ENCODE results near the gene DPEP2. TPM values are rescaled to one million over a fixed set of nuclear protein-coding genes. Genes with fewer than 3 reads are reported as not detected.
A peak's percentile ranks its signal among the peaks of the same experiment; 100 is the strongest.

The DPEP2 gene
- total and polyA plus RNA-seq, 10 of the 15 experiments (the other 5 are each of a cell fraction or from before 2014, with no cell fraction given): 0.04 to 4.0 (median 2.1) TPM

DNA sequence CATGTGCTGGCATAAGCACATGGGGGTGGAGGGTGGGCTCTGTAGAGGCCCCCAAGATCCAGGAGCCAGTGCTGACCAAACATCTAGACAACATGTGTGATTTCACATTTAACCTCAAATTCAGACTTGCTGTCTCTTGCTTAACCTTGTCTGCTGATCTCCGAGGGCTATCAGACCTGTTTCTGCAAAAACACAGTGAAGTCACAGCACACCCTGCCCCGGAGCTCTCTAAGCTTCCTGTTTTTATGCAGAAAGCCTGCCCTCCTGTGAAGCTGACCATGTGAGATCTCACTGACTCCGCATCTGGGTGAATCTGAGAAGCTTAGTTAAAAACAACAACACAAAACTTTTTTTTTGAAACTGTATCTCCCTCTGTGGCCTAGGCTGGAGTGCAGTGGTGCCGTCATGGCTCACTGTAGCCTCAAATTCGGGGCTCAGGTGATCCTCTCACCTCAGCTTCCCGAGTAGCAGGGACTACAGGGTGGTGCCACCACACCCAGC lies 6.6 kb upstream of the DPEP2 start:
- H3K4me3 ChIP-seq: no peak overlapping the region
- no TSS peak for BruUV-seq (replicated peaks)
- CTCF ChIA-PET: interaction anchor here (0.6 to 2.4 kb wide), 3 partner anchors 11 to 34 kb away, joined by 3 to 9 read pairs (median 4); no protein-coding TSS in a partner anchor
- TF ChIP-seq, protein P1, sequence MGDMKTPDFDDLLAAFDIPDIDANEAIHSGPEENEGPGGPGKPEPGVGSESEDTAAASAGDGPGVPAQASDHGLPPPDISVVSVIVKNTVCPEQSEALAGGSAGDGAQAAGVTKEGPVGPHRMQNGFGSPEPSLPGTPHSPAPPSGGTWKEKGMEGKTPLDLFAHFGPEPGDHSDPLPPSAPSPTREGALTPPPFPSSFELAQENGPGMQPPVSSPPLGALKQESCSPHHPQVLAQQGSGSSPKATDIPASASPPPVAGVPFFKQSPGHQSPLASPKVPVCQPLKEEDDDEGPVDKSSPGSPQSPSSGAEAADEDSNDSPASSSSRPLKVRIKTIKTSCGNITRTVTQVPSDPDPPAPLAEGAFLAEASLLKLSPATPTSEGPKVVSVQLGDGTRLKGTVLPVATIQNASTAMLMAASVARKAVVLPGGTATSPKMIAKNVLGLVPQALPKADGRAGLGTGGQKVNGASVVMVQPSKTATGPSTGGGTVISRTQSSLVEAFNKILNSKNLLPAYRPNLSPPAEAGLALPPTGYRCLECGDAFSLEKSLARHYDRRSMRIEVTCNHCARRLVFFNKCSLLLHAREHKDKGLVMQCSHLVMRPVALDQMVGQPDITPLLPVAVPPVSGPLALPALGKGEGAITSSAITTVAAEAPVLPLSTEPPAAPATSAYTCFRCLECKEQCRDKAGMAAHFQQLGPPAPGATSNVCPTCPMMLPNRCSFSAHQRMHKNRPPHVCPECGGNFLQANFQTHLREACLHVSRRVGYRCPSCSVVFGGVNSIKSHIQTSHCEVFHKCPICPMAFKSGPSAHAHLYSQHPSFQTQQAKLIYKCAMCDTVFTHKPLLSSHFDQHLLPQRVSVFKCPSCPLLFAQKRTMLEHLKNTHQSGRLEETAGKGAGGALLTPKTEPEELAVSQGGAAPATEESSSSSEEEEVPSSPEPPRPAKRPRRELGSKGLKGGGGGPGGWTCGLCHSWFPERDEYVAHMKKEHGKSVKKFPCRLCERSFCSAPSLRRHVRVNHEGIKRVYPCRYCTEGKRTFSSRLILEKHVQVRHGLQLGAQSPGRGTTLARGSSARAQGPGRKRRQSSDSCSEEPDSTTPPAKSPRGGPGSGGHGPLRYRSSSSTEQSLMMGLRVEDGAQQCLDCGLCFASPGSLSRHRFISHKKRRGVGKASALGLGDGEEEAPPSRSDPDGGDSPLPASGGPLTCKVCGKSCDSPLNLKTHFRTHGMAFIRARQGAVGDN (IDR thresholded peaks at IDR 0.05): no peak
- TF ChIP-seq CEBPZ (IDR thresholded peaks at IDR 0.05; ENCODE audit: low read depth, low read length) (no peak), IKZF2 (IDR thresholded peaks at IDR 0.05) (no peak), BHLHE40 (IDR thresholded peaks at IDR 0.05; ENCODE audit: borderline replicate concordance in 1 of 2, low read depth in 2 of 2, low read length in 1 of 2) (no peak), SIN3A (IDR thresholded peaks at IDR 0.05; ENCODE audit: low read depth, low read length) (no peak), FOXK2 (IDR thresholded peaks at IDR 0.05) (no peak), ESRRA (IDR thresholded peaks at IDR 0.05; ENCODE audit: low read length) (no peak), POLR2A (IDR thresholded peaks at IDR 0.05; ENCODE audit: low read depth, low read length) (no peak), E2F8 (IDR thresholded peaks at IDR 0.05; ENCODE audit: low read depth, partially characterized antibody) (no peak), BRCA1 (IDR thresholded peaks at IDR 0.05; ENCODE audit: low read depth, low read length) (no peak)

More for the DNA sequence above, 6.6 kb upstream of the DPEP2 start:
- FAIRE-seq: no peak
- no peaks in the 10 kb centered on the region for H3K9me3 ChIP-seq (replicated peaks; ENCODE audit: control insufficient read depth, insufficient read depth, low read length)
- no peaks in the 10 kb centered on the region for H3K36me3 ChIP-seq (ENCODE audit: control insufficient read depth in 2 of 2, insufficient read depth in 2 of 2, low read length in 1 of 2)
- H2AFZ ChIP-seq (ENCODE audit: control insufficient read depth, low read depth, low read length): peak overlapping the region; percentile 64
- H3K9ac ChIP-seq (ENCODE audit: control insufficient read depth, insufficient read depth, low read length): no peak overlapping the region
- in situ Hi-C loops (cut with MboI): no loop called here
- intact Hi-C loops (cut with micrococcal nuclease; ENCODE audit: unreplicated experiment): no loop called here
- no peaks in the 10 kb centered on the region for H4K20me1 ChIP-seq (ENCODE audit: control insufficient read depth, insufficient read depth)
- no peak overlapping the region for H3K27ac ChIP-seq (ENCODE audit: control insufficient read depth, insufficient read depth)
- WGBS (ENCODE audit: insufficient coverage, insufficient replicate concordance, low lambda C conversion rate, missing lambda C conversion rate): 1% methylated on average over 6 of the region's 6 CpGs
- no peaks in the 10 kb centered on the region for H3K27me3 ChIP-seq (replicated peaks in 1 of 2; ENCODE audit: control insufficient read depth in 2 of 2, insufficient read depth in 2 of 2, low read length in 1 of 2)
- RAD21 ChIA-PET (ENCODE audit: unreplicated experiment): no interaction called here
- ATAC-seq: peak; percentile 68
- no peak overlapping the region for H3K4me2 ChIP-seq (ENCODE audit: control insufficient read depth, insufficient read depth)
- SMC1A ChIA-PET (ENCODE audit: uncharacterized antibody, unreplicated experiment): interaction anchor here (0.6 to 1.6 kb wide), 5 partner anchors 8 to 222 kb away, joined by 3 to 5 read pairs (median 4); no protein-coding TSS in a partner anchor
- no peaks in the 10 kb centered on the region for H3K79me2 ChIP-seq (ENCODE audit: control insufficient read depth, insufficient read depth, low read length)
- POLR2A ChIA-PET: no interaction called here
- no peak for DNase-seq (ENCODE audit: low read depth, low spot score)
- peaks cover 4% of the 10 kb centered on the region; the same call in 1 of the 2 replicates for H3K4me1 ChIP-seq (ENCODE audit: control insufficient read depth, insufficient read depth, low read length)

All from GM12878 (cell line).